NCI-H1436 treated with DMSO at 0.1 percent for 48 hours (cell line): ENCODE results near the gene CLTCL1.
"Not testable (repeated sequence)": the region's sequence is repeated elsewhere in the genome, so short reads cannot be mapped to it uniquely, and the experiment has no call there.

Experiments
- DNase-seq: peaks from one replicate; lab custom pipeline; 2025; lab: John Stamatoyannopoulos, UW

CLTCL1 gene

DNA sequence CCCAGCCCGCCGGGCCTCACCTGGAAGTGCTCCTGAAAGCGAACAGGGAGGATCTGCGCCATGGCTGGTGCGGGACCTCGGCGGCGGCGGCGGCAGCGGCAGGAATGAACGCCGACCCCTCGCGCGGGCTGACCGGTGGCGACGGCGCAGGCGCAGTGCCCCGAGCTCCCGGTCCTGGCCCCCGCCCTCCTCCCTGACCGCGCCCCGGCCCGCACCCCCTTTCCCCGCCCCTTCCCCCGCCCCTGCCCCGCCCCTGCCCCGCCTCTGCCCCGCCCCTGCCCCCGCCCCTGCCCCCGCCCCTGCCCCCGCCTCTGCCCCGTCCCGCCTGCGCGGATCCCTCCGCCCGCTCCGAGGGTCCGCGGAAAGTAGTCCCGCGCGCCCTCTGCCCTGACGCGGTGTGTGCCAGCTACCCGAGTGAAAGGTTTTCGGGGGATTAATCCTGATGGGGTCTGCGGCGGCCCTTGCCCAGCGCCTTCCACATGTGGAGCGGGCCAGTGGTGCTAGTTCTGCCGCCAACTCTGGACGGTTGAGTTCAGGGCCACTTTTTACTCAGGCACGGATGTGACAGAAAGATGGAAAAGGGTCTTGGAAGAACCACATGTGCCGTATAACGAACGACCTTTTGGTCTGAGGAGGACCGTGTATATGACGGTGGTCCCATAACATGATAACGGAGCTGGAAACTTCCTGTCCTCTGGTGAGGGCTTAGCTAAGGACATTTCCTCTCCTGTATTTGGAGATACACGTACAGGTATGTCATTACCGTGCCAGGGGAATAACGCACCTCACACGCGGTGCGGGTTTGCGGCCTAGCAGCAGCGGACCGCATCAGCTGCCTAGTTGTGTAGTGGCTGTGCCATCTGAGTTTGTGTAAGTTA, at the start of gene CLTCL1:
Gene CLTCL1, minus strand, starts transcription at position 140 of the 878 bp plus-strand sequence. Its CDS starts 78 bp downstream, at position 62.
- no peak for DNase-seq

DNA sequence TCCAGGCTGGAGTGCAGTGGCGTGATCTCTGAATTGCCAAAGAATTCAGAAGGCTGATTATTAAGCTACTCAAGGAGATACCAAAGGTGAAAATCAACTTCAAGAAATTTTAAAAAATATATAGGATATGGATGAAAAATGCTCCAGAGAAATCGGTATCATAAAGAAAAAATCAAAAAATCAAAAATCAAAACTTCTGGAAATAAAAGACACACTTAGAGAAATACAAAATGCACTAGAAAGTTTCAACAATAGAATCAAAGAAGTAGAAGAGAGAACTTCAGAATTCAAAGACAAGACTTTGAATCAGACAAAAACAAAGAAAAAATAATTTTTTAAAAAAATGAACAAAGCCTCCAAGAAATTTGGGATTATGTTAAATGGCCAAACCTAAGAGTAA, 45.6 kb upstream of the CLTCL1 start:
- no peak for DNase-seq

DNA sequence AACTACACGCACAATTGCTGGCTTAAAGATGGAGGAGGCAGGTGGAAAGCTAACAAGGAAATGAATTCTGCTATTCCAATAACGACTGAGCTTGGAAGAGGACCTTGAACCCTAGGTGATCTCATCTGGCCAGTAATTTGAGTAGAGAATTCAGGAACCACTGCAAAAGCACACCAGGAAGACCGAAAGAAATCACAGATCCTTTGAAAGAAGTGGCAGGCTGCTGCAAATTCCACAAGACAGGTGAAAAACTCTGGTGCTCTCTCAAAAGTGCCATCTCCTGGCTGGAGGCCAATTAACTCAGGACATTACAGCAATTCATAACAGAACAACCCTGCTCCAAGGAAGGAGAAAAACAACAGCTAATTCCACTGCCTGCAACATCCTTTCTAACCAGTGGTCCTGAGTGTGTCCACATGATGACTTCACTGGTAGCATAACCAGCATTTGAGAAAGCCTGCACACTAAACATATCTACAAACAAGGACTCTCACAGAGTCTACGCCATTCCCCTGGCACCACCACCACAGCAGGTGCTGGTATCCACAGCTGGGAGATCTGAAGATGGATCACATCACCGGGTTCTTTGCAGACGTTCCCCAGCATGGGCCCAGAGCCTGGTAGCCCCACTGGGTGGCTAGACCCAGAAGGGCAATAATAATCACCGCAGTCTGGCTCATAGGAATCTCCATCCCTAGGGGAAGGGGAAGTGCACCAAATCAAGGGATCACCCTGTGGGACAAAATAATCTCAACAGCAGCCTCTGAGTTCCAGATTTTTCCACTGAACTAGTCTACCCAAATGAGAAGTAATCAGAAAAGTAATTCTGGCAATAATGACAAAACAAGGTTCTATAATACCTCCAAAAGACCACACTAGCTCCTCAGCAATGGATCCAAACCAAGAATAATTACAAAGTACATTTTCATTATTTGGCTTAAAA, 44.9 kb upstream of the CLTCL1 start:
- no peak for DNase-seq

DNA sequence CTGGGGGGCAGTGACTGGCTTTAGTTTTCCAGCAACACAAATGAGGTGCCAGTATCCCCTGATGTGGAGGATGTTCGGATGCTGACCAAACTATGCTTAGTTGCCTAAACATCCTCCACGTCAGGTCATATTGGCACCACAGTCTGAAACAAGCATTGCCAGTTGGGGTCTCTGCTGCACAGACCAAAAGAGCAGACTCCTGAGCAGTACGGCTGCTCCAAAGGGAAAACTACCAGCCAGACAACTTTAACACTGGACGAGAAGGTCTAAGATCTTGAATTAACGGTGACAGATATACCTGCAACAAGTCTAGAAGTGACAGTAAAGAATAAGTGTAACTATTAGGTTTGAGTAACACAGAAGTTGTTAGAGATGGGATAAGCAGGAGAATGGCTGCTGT, 40.5 kb upstream of the CLTCL1 start:
- DNase-seq = no peak

DNA sequence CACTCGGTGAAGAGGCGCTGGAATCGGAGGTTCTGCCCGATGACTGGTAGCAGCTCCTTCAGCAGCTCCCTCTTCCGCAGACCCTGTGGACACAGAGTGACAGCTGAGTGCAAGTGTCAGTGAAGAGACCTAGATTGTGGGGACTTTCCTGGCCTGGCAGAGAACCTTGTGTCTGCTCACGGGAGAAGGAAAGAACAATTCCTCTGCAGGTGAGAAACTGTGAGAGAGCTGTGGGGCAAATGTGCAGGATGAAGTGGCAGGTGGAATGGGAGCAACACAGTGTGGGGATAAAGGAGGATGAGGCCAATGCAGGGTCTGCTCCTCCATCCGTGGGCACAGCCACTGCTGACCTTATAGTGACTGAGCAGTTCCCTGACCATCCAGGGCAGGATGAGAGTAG, 40.0 kb upstream of the CLTCL1 start:
- DNase-seq = no peak

DNA sequence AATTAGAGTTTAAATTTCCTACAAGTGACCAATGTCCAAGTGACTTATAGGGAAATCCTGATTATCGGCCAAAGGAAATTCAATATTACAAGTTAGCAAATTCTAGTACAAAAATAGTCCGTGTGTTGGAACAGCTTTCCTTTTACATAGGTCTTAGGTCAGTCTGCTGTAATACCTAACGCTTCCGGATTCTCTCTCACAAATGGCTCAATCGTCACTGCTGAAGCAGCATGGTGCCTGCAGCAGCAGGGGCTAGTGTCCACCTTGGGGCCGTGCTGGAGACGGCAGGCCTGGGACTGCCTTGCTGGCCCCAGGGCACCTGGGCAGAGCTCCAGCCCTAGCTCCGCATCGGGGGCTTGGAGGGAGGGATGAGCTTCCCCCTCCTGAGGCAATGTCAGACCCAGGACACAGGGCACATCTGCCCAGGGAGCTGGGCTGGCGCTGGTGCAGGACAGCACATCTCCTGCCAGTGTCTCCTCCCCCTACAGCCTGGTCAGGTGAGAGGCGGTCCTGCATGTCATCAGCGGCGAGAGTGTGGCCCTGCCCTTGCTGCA, 39.4 kb upstream of the CLTCL1 start:
- no peak for DNase-seq

DNA sequence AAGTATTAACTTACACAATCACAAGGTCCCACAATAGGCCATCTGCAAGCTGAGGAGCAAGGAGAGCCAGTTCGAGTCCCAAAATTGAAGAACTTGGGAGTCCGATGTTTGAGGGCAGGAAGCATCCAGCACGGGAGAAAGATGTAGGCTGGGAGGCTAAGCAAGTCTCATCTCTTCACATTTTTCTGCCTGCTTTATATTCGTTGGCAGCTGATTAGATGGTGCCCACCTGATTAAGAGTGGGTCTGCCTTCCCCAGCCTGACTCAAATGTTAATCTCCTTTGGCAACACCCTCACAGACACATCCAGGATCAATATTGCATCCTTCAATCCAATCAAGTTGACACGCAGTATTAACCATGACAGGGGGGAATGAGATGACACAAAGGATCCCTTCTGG, 38.7 kb upstream of the CLTCL1 start:
- not testable (repeated sequence) for DNase-seq

DNA sequence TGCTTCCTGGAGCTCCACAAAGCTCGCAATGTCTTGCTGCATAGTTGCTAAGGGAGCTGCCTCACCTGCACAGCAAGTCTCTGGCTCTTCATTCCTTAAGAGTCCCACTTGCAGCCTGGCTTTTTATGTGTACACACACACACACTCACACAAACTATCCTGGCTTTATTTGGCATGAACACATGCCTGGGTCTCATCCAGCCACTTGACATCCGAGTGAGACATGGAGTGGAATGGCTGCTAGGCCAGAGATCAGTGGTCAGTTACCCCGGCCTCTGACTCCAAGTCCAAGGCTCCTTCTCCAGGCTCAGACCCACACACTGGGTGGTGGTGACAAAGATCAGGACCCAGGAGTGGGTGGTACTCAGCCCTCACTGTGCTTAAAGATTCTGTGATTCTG, 37.9 kb upstream of the CLTCL1 start:
- no peak for DNase-seq

DNA sequence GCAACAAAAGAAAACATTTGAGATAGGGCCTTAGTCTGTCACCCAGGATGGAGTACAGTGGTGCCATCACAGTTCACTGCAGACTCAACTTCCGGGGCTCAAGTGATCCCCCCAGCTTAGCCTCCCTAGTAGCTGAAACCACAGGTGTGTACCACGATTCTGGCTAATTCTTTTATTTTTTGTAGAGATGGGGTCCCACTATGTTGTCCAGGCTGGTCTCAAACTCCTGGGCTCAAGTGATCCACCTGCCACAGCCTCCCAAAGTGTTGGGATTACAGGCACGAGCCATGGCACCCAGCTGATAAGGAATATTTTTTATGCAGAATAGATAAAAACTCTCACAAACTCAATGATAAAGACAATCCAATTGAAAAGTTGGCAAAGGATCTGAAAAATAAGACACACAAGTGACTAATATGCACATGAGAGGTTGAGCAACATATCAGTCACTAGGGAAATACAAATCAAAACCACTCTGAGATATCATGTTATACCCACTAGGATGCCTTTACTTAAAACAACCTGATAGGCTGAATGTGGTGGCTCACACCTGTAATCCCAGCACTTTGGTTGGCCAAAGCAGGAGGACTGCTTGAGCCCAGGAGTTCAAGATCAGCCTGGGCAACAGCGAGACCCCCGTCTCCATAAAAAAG, 33.9 kb upstream of the CLTCL1 start:
- no peak for DNase-seq

DNA sequence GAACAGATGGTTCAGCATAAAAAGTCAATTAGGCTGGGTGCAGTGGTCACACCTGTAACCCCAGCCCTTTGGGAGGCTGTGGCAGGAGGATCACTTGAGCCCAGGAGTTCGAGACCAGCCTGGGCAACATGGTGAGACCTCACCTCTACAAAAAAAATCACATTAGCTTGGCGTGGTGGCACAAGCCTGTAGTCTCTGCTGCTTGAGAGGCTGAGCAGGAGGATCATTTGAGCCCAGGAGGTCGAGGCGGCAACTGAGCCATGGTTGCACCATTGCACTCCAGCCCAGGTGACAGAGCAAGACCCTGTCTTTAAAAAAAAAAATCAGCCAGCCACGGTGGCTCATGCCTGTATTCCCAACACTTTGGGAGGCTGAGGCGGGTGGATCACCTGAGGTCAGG, 31.9 kb upstream of the CLTCL1 start:
- DNase-seq = not testable (repeated sequence)

DNA sequence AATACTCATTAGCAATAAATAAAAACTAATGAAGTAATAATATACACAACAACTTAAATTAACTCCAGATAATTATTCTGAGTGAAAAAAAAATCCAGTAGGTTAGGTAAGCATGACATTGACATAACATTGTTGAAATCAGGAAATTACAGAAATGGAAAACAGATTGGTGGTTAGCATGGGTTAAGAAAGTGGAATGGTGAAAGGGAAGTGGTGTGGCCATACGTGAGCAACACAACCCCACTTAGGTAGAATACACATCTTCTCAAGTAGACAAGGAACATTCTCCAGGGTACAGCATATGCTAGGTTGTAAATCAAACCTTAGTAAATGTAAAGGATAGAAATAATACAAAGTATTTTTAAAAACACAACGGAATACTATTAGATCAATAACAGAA, 30.2 kb upstream of the CLTCL1 start:
- no peak for DNase-seq

DNA sequence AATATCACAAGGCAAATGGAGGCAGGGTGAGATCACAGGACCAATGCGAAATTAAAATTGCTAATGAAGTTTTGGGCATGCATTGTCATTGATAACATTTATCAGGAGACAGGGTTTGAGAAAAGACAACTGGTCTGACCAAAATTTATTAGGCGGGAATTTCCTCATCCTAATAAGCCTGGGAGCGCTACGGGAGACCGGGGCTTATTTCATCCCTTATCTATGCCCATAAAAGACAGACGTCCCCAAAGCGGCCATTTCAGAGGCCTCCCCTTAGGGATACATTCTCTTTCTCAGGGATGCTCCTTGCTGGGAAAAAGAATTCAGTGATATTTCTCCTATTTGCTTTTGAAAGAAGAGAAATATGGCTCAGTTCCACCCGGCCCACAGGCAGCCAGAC, 28.6 kb upstream of the CLTCL1 start:
- not testable (repeated sequence) for DNase-seq

DNA sequence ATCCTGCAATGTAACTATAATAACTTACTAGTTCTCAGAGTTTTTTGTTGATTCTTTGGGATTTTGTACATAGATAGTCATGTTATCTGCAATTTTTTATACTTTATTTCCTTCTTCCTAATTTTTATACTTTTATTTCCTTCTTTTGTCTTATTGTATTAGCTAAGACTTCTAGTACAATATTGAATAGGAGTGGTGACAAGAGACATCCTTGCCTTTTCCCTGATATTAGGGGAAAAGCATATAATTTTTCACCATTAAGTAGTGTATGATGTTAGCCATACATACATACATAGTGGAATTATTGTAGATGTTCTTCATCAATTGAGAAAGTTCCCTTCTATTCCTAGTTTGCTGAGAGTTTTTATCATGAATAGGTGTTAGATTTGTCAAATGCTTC, 27.8 kb upstream of the CLTCL1 start:
- DNase-seq = no peak

DNA sequence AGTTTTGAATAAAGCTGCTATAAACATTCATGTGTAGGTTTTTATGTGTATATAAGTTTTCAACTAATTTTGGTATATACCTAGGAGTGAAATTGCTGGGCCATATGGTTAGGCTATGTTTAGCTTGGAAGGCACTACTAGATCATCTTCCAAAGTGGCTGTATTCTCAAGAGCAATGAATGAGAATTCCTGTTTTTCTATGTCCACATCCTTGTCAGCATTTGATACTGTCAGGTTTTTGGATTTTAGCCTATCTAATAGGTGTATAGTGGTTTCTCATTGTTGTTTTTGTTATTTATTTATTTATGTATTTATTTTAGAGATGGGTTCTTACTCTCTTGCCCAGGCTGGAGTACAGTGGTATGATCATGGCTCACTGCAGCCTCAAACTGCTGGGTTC, 26.3 kb upstream of the CLTCL1 start:
- DNase-seq = no peak

DNA sequence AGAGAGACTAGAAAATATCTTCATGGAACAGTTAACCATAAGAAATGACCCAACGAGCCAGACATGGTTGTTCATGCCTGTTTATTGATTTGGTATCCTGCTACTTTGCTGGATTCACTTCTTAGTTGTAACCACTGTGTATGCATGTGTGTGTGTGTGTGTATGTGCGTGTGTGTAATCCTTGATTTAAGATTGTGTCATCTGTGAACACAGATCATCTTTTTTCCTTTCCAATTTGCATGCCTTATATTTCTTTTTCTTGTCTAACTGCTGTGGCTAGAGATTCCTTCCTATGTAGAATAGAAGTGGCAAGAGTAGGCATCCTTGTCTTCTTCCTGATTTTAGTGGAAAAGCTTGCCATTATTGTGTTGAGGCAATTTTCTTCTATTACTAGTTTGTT, 16.4 kb upstream of the CLTCL1 start:
- DNase-seq = no peak

DNA sequence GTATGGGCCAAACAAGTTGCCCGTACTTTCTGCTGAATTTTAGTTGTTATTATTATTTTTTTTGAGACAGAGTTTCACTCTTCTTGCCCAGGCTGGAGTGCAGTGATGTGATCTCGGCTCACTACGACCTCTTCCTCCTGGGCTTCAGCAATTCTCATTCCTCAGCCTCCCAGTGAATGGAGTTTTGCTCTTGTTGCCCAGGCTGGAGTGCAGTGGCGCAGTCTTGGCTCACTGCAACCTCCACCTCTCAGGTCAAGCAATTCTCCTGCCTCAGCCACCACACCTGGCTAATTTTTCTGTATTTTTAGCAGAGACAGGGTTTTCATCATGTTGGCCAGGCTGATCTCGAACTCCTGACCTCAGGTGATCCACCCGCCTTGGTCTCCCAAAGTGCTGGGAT, 15.0 kb upstream of the CLTCL1 start:
- DNase-seq = not testable (repeated sequence)

DNA sequence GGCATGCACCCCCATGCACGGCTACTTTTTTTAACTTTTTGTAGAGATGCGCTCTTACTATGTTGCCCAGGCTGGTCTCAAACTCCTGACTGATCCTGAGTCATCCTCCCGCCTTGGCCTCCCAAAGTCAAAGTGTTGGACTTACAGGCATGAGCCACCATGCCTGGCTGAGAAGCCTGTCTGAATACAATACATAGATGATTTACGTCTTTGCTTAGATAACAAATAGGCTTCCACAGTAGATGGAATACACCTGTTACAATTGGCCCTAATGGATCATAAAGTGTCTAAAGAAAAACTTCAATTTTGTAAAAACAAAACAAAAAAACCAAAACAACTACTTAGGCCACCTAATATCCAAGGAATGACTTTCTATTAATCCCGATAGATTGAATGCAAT, 13.0 kb upstream of the CLTCL1 start:
- no peak for DNase-seq

DNA sequence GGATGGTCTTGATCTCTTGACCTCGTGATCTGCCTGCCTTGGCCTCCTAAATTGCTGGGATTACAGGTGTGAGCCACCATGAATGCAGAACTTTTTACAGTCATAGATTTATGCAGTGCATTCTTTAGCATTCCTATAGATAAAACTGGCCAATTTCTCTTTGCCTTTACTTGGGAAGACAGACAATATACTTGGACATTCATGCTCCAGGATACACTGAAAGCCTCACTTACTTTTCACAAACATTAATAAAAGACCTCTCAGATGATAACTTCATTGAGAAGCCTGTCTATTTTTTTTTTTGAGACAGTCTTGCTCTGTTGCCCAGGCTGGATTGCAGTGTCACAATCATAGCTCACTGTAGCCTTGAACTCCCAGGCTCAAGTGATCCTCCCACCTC, 12.3 kb upstream of the CLTCL1 start:
- no peak for DNase-seq

DNA sequence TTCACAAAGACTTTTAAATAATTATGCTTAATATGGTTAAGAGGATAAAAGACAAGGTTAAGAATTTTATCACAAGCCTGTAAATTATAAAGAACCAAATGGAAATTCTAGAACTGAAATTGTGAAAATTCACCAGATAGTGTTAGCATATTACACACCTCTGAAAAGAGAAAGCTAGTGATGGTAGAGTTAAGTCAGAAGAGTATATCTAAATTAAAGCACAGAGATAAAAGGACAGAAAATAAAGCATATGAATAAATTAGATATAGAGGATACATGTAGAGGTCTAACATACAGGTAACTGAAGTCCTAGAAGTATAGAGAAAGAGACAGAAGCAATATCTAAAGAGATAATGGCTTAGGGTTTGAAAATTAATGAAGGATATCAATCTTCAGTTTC, 4.2 kb upstream of the CLTCL1 start:
- DNase-seq = no peak

DNA sequence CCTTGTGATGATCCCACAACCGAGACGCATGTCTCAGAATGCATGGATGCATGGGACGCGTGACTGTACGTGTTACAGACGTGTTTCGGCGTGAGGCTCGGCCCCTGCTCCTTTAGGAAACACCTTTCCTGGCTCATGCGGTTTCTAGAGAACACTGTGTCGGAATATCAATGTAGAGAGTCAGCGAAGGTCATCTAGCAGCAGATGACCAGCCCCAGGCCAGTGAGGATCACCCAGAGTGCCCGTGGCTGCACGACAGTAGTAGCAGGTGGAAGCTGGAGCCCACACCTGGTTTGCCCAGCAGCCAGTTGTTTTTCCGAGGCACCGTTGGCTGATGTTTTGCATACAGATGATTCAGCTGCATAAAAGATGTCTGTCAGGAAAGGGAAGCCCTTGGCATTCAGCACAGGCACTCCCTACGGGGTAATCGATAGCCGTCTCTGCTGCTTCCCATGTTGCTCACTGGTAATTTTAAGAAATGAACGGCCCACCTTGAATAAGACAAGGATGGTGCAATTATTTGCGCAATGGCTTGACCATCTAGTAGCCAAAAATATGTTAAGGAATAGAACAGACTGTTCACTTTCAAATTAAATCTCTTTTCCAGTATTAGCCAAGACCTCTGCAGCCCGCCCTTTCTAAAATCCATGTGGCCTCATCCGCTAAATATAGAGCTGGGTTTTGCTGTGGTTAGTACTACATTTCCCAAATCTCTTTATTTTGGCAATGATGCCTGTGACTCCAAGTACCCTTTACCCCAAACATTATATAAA, 1.1 kb upstream of the CLTCL1 start:
- DNase-seq = no peak

DNA sequence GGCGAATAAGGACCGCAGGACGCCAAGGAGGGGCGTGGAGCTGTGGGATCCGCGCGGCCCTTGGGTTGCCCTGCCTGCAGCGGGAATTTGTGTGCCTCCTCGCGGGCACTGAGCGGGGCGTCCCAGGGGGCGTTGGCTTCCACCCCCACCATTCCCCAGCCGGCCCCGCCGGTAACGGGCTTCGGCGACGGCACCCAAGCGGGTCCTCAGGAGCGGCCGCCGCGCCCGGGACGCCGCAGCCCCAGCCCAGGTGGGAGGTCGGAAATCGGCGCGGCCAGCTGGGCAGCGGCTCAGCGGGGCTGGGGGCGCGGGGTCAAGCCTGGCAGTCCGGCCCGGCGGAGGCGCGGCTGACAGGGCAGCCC, 320 bp downstream of the CLTCL1 start:
- DNase-seq = no peak
